RWPE2 (cell line): ENCODE results near the gene LAMA3.
"Not testable (repeated sequence)": the region's sequence is repeated elsewhere in the genome, so short reads cannot be mapped to it uniquely, and the experiment has no call there.

Source experiments
- ATAC-seq: fragments of 200-7000 bp; cut with Tn5 transposase; 3 replicates; pipeline ENCODE4 v1.9.1; 2021; ENCODE audit warnings: low read depth
- DNase-seq: peaks from one replicate; pipeline ENCODE4 v3.0.0-alpha.2; 2020; ENCODE audit warnings: low spot score
- H3K27ac ChIP-seq: fragments of 450-650 bp; 2 replicates; pipeline ENCODE4 v1.5.1; 2017; ENCODE audit warnings: mild to moderate bottlenecking; ENCODE audit not compliant: poor library complexity, severe bottlenecking
- H3K27me3 ChIP-seq: fragments of 250-450 bp; sonication (Bioruptor Pico); 2 replicates; pipeline ENCODE4 v1.5.1; 2021; ENCODE audit warnings: mild to moderate bottlenecking, moderate library complexity; ENCODE audit not compliant: insufficient read depth, poor library complexity, severe bottlenecking
- H3K36me3 ChIP-seq: fragments of 250-450 bp; sonication (Bioruptor Pico); 2 replicates; pipeline ENCODE4 v1.5.1; 2020; ENCODE audit warnings: low read depth, mild to moderate bottlenecking, moderate library complexity
- H3K4me1 ChIP-seq: fragments of 250-450 bp; sonication (Bioruptor Pico); 2 replicates; pipeline ENCODE4 v1.5.1; 2021; ENCODE audit warnings: mild to moderate bottlenecking, moderate library complexity; ENCODE audit not compliant: insufficient read depth, poor library complexity, severe bottlenecking
- H3K4me3 ChIP-seq: fragments of 250-450 bp; sonication (Bioruptor Pico); 2 replicates; pipeline ENCODE4 v1.5.1; 2021; ENCODE audit warnings: mild to moderate bottlenecking, moderate library complexity; ENCODE audit not compliant: severe bottlenecking
- H3K9me3 ChIP-seq: fragments of 250-450 bp; sonication (Bioruptor Pico); 2 replicates; pipeline ENCODE4 v1.5.1; 2021; ENCODE audit warnings: mild to moderate bottlenecking, moderate library complexity; ENCODE audit not compliant: severe bottlenecking
- TF ChIP-seq, protein P1 (sequence below): fragments of 450-650 bp; IDR thresholded peaks from one replicate; pipeline ENCODE4 v1.5.1; 2017; ENCODE audit warnings: mild to moderate bottlenecking, moderate library complexity; ENCODE audit not compliant: poor library complexity, severe bottlenecking

The LAMA3 gene

DNA sequence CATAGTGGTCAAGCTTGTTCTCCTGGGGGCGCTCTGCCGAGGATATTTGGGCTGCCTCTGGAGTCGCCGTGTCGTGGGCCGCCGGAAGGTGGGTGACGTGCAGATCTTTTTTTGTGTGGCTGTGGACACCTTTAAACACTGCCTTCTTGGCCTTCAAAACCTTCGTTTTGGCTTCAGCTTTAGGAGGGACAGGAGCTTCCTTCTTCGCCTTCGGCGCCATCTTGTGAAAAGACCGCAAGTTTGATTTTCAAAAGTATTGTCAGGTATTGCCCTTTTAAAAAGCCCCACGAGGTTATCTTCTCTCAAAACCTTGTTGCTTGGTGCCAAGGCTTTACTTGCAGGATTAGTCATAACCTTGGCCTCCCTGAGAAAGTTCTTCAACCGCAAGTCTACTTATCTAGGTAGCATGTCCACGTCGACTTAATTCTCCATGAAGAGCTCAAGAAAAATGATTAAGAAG lies 20.8 kb downstream of the LAMA3 start:
- Histone ChIP-seq H3K9me3 (peaks cover 4% of the 10 kb centered on the region), H3K27me3 (no peaks in the 10 kb centered on the region), H3K4me1 (peaks cover 3% of the 10 kb centered on the region), H3K36me3 (no peaks in the 10 kb centered on the region; the same call in none of the 2 replicates), H3K27ac (no peak overlapping the region), H3K4me3 (no peak overlapping the region)
- no peak for ATAC-seq
- TF ChIP-seq, protein P1, sequence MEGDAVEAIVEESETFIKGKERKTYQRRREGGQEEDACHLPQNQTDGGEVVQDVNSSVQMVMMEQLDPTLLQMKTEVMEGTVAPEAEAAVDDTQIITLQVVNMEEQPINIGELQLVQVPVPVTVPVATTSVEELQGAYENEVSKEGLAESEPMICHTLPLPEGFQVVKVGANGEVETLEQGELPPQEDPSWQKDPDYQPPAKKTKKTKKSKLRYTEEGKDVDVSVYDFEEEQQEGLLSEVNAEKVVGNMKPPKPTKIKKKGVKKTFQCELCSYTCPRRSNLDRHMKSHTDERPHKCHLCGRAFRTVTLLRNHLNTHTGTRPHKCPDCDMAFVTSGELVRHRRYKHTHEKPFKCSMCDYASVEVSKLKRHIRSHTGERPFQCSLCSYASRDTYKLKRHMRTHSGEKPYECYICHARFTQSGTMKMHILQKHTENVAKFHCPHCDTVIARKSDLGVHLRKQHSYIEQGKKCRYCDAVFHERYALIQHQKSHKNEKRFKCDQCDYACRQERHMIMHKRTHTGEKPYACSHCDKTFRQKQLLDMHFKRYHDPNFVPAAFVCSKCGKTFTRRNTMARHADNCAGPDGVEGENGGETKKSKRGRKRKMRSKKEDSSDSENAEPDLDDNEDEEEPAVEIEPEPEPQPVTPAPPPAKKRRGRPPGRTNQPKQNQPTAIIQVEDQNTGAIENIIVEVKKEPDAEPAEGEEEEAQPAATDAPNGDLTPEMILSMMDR, result no peak
- no peak for DNase-seq

GRCh38 chr18:23710946-23711345 lies 21.7 kb downstream of the LAMA3 start:
- no peak for DNase-seq
- ATAC-seq, result no peak
- H3K36me3 ChIP-seq, result no peaks in the 10 kb centered on the region; the same call in none of the 2 replicates
- TF ChIP-seq, protein P1, result no peak
- peaks cover 3% of the 10 kb centered on the region for H3K4me1 ChIP-seq
- no peak overlapping the region for H3K27ac ChIP-seq
- no peaks in the 10 kb centered on the region for H3K27me3 ChIP-seq
- H3K9me3 ChIP-seq, result peaks cover 4% of the 10 kb centered on the region
- H3K4me3 ChIP-seq, result no peak overlapping the region

DNA sequence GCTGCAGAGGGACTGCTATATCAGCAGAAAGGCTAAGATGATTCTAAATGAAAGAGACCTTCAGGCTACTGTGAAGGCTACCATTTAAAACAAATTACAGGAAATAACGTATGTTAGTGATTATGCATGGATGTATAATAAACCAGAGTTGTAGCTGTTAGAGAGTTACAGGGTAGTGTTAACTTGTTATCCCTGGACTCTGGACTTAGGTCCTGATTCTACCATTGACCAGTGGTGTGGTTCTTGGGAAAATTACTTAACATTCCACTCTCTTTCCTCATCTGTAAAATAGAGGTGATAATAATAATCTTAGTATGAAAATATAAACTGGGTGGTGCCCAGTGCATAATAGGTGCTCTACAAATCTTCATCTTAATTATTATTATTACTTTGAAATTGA lies 22.2 kb downstream of the LAMA3 start:
- H3K4me3 ChIP-seq, result no peak overlapping the region
- no peaks in the 10 kb centered on the region for H3K27me3 ChIP-seq
- ATAC-seq (no peak), DNase-seq (no peak)
- H3K36me3 ChIP-seq, result peaks cover under 1% of the 10 kb centered on the region
- H3K27ac ChIP-seq, result no peak overlapping the region
- TF ChIP-seq, protein P1, result no peak
- peaks cover 7% of the 10 kb centered on the region for H3K4me1 ChIP-seq
- peaks cover 4% of the 10 kb centered on the region for H3K9me3 ChIP-seq

- peaks cover 4% of the 10 kb centered on the region for H3K36me3 ChIP-seq
- no peaks in the 10 kb centered on the region for H3K27me3 ChIP-seq
- H3K9me3 ChIP-seq, result no peaks in the 10 kb centered on the region
- peaks cover 16% of the 10 kb centered on the region for H3K4me1 ChIP-seq
- ATAC-seq (no peak), DNase-seq (no peak)
- H3K4me3 ChIP-seq, result no peak overlapping the region
- H3K27ac ChIP-seq, result no peak overlapping the region
- TF ChIP-seq, protein P1, result no peak
Observed at GRCh38 chr18:23712445-23712844, 23.2 kb downstream of the LAMA3 start.

DNA sequence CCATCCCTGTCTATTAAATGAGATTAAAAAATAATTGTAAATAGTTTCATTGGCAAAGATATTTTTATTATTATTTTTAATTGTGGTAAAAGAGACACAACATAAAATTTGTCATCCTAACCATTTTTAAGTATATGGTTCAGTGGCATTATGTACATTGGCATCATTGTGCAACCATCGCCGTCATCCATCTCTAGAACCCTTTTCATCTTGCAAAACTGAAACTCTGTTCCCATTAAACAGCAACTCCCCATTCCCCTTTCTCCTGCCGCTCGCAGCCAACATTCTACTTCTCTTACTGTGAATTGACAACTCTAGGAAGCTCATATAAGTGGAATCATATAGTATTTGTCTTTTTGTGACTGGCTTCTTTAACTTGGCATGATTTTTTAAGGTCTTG lies 25.3 kb downstream of the LAMA3 start:
- no peak overlapping the region for H3K27ac ChIP-seq
- DNase-seq (no peak), ATAC-seq (no peak)
- peaks cover 35% of the 10 kb centered on the region for H3K4me1 ChIP-seq
- H3K9me3 ChIP-seq, result no peaks in the 10 kb centered on the region
- H3K36me3 ChIP-seq, result peaks cover 4% of the 10 kb centered on the region
- TF ChIP-seq, protein P1, result no peak
- no peak overlapping the region for H3K4me3 ChIP-seq
- H3K27me3 ChIP-seq, result no peaks in the 10 kb centered on the region

GRCh38 chr18:23716079-23716478 lies 26.8 kb downstream of the LAMA3 start:
- H3K27me3 ChIP-seq, DNase-seq, ATAC-seq, H3K4me3 ChIP-seq, H3K9me3 ChIP-seq: not testable (repeated sequence)
- Histone ChIP-seq H3K36me3 (peaks cover 10% of the 10 kb centered on the region), H3K4me1 (peaks cover 41% of the 10 kb centered on the region), H3K27ac (peak overlapping the region; percentile 93)
